Activated T-cell treated with anti-CD3 and anti-CD28 coated beads, Interleukin-2, amount 50 U/mL, for 48 hours (primary cell): ENCODE measurements around the gene ASCL2.

Experiments
- DNase-seq, 2 experiments: peaks; one replicate each; pipeline ENCODE4 v3.0.0-alpha.2; 2020

The ASCL2 gene

GRCh38 chr11:2224254-2224653 is 46.1 kb downstream of the ASCL2 start:
- DNase-seq, result no peak

GRCh38 chr11:2223153-2223794 is 47.1 kb downstream of the ASCL2 start:
- no peak for DNase-seq

GRCh38 chr11:2222451-2222850 is 47.9 kb downstream of the ASCL2 start:
- no peak for DNase-seq

GRCh38 chr11:2221591-2221990 is 48.8 kb downstream of the ASCL2 start:
- DNase-seq, result no peak

GRCh38 chr11:2221024-2221423 is 49.4 kb downstream of the ASCL2 start:
- DNase-seq, result no peak

- DNase-seq, result no peak
These were observed 50.1 kb downstream of the ASCL2 start for GRCh38 chr11:2220173-2220771.

- no peak for DNase-seq
These were observed 50.9 kb downstream of the ASCL2 start for GRCh38 chr11:2219318-2220017.
